Measurements from ENCODE around the gene STARD10.
A peak's percentile ranks its signal among the peaks of the same experiment; 100 is the strongest.

Gene STARD10

DNA sequence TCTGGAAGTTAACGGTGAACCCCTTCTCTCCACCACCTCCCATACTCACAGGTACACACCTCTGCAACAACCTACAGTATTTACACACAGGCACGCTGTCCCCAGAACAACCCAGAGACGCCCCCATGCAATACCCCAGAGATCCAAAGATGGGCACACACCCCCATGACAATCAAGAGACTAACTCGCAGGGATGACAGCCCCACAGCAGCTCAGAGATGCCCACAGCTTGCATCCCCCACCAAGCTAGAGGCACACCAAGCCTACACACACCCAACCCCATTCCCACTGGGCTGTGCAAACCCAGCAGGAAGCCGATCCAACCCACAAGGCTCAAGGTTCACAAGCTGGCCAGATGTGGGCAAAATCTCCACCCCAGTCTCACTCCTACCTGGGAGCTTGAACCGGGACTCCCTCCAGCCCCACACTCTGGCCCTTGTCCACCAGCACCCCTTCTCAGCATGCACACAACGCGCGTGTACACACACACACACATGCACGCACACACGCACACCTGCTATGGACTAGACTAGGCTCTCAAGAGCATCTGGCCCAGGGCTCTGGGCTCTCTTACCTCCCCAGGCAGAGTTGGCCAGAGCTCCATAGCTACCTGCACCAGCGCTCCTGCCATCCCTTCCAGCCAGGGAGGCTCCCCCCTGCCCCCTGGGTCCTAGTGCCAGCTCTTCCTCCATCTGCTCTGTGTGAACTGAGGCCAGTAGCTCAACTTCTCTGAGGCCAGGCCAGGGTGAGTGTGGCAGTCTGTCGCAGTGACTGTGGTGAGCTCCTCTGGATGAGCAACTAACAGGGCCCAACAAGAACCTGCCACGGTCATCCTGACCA is 11.5 kb downstream of the STARD10 start:
- peak overlapping the region; percentile 94 for H3K4me3 ChIP-seq
- DNase-seq (ENCODE audit: low spot score): no peak
- no peak overlapping the region for H3K27ac ChIP-seq
- TF ChIP-seq, protein P1, sequence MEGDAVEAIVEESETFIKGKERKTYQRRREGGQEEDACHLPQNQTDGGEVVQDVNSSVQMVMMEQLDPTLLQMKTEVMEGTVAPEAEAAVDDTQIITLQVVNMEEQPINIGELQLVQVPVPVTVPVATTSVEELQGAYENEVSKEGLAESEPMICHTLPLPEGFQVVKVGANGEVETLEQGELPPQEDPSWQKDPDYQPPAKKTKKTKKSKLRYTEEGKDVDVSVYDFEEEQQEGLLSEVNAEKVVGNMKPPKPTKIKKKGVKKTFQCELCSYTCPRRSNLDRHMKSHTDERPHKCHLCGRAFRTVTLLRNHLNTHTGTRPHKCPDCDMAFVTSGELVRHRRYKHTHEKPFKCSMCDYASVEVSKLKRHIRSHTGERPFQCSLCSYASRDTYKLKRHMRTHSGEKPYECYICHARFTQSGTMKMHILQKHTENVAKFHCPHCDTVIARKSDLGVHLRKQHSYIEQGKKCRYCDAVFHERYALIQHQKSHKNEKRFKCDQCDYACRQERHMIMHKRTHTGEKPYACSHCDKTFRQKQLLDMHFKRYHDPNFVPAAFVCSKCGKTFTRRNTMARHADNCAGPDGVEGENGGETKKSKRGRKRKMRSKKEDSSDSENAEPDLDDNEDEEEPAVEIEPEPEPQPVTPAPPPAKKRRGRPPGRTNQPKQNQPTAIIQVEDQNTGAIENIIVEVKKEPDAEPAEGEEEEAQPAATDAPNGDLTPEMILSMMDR (IDR thresholded peaks at IDR 0.05): no peak

DNA sequence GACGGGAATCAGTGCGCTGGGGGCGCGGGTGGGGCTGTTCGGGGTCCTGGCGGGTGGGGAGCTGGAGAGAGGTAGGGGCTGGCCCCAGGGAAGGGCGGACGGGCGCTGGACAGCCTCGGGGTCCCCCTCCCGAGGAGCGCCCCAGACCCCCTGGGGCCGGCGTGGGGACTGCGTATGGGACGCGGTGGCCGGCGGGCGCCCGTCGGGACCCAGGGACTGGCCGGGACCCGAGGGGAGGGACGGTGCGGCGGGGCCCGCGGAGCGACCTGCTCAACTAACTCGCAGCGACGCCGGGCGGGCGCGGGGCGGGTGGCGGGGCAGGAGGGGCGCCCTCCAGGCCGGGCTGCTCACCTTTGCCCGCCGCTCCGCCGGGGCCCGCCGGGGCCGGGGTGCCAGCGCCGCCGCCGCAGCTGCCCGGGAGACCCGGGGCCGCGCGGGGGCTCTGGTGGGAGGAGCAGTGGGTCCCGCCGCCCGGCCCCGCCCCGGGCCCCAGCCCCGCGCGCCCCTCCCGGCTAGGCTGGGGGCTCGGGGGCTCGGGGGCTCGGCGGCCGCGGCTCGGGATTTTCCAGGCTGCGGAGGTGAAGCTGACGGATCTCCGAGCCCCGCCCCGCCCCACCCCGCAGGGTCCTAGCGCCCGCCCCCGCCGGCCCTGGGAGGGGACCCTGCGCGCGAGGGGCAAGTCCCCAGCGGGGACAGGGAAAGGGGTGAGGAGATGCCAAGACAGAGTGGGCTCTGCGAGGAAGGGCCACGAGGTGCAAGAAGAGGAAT is 12.3 kb downstream of the STARD10 start:
- peak overlapping the region; percentile 10 to 53 for H3K27ac ChIP-seq
- DNase-seq (ENCODE audit: low spot score): no peak

DNA sequence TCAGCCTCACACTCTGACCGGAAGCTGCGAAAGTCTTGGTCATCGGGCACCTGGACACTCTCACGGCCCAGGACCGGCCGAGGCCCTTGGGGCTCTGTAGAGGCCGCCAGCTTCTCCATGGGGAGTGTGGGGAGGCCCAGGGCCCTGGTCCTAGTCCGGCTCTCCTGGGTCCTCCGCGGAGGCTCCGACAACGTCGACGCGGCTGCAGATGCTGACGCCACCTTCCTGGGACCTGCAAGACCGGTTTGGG is 12.9 kb downstream of the STARD10 start:
- TF ChIP-seq, protein P1 (IDR thresholded peaks at IDR 0.05): no peak
- peak overlapping the region; percentile 94 for H3K4me3 ChIP-seq
- no peak for DNase-seq (ENCODE audit: low spot score)
- peak overlapping the region; percentile 10 to 53 for H3K27ac ChIP-seq

More for the DNA sequence above, 12.3 kb downstream of the STARD10 start:
- H3K4me3 ChIP-seq: peak overlapping the region; percentile 94
- TF ChIP-seq, protein P1 (IDR thresholded peaks at IDR 0.05): no peak

DNA sequence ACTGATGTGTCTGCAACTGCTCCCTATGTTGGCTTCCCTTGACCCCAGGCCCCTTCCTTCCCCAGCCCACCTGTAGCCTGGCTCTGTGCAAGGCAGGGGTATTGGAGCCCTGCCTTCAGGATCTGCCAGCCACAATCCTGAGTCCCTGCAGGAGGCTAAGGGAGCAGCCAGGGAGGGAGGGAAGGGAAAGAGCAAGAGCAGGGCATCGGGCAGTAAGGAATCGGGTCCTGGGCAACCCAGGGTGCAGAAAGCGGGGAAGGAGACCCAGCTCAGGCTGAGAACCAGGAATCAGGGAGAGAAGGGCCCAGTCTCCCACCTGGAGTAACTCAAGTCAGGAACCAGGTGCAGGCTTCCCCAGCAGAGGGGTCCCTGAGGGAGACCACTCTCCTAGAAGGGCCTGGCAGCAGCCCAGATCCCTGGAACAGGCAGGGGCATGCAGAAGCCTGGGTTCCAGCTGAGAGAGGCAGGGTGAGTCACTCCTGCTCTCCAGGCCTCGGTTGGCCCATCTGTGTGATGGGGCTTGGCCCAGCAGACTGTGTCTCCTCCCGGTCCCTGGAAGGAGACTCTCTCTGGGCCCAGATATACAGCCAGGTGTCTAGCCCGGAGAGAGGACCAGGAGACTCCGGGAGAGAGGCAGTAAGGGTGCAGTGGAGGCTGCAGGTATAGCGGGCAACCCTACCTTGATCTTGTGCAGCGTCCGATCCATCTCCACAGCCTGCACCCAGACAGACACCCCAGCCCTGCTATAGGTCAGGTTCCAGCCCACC is 13.4 kb downstream of the STARD10 start:
- TF ChIP-seq, protein P1 (IDR thresholded peaks at IDR 0.05): no peak
- Histone ChIP-seq H3K27ac (peak overlapping the region in 1 of 2 donors; percentile 53), H3K4me3 (peak overlapping the region; percentile 94)
- DNase-seq (ENCODE audit: low spot score): no peak

DNA sequence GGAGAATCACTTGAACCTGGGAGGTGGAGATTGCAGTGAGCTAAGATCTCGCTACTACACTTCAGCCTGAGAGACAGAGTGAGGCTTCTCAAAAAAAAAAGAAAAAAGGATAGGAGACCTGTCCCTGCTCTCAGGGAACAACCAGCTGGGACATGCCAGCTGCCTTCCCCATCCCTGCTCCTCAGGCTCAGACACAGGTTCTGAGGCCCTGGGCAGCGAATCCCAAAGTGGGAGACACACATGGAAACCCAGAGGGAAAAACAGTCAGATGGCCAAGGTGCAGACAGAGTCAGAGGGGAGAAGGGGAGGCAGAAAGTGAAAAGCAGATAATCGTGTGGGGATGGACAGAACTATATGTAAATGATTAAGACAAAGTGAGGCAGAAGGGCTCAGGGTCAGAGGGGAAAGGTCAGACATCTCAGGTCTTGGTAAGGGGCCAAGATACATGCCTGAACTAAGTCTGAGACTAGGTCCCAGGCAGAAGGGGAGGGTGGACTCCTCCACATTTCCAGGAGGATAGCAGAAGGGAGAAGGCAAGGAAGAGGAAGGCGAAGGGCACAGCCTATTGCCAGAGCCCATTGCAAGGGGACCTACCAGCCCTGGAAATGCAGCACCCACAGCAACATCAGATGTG is 14.2 kb downstream of the STARD10 start:
- no peak for DNase-seq (ENCODE audit: low spot score)
- H3K4me3 ChIP-seq: peak overlapping the region; percentile 94
- TF ChIP-seq, protein P1 (IDR thresholded peaks at IDR 0.05): no peak
- no peak overlapping the region for H3K27ac ChIP-seq

DNA sequence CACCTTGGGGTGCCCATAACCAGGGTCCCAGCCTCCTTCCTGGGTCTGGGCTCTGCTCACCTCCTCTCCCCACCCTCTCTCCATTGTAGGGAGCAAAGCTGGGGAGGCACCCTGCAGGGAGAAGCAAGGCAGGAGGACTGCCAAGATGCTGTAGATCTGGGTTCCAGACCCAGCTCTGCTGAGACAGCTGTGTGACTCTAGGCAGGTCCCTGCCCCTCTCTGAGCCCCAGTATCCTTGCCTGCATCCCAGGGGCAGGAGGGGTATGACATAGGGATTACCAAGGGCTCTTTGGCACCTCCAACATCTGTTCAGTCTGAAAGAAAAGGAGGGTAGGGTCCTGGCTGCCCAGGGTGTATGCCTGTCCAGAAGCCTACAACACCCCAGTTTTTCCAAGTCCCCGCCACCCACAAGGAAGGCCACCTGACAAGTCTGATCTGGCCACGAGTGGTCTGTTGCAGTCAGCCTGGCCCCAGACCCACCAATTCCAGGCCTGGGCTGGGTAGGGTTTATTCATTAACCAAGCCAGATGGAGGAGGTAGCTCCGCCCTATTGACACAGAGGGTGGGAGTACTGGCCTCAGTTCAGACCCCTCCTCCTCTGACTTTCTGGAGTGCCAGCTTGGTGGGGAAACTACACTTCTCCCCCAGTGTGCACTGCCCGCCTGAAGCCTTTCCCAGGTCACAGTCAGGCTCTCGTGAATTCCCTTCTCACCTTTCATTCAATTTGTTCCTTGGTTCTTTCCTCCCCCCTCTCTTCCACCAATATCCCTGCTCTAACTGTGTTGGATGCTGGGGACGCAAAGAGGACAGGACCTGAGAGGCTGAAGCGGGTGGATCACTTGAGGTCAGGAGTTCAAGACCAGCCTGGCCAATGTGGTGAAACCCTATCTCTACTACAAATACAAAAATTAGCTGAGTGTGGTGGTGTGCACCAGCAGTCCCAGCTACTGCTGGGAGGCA is 15.0 kb downstream of the STARD10 start:
- Histone ChIP-seq H3K4me3 (no peak overlapping the region), H3K27ac (no peak overlapping the region)
- TF ChIP-seq, protein P1 (IDR thresholded peaks at IDR 0.05): no peak
- no peak for DNase-seq (ENCODE audit: low spot score)
